Nephron (organoid): Measurements from ENCODE around the gene CCSER1.
A peak's percentile ranks its signal among the peaks of the same experiment; 100 is the strongest.

Experiments
- H3K27ac Mint-ChIP-seq, 3 experiments: 2 replicates each; pipeline ENCODE4 v1.8.0; 2020; ENCODE audit warnings: mixed read lengths in 3 of 3, mild to moderate bottlenecking in 2 of 3, moderate library complexity in 1 of 3
- H3K27me3 Mint-ChIP-seq: 2 replicates; pipeline ENCODE4 v1.8.0; 2021; ENCODE audit warnings: low read depth, mild to moderate bottlenecking, moderate library complexity, mixed read lengths
- H3K36me3 Mint-ChIP-seq: 2 replicates; pipeline ENCODE4 v1.8.0; 2020; ENCODE audit warnings: low read depth, mixed read lengths
- H3K4me1 Mint-ChIP-seq: 2 replicates; pipeline ENCODE4 v1.8.0; 2020; ENCODE audit warnings: mixed read lengths
- H3K4me3 Mint-ChIP-seq, 3 experiments: 2 replicates each; pipeline ENCODE4 v1.8.0; 2020; ENCODE audit warnings: mild to moderate bottlenecking in 3 of 3, mixed read lengths in 3 of 3, moderate library complexity in 2 of 3
- H3K9me3 Mint-ChIP-seq: 2 replicates; pipeline ENCODE4 v1.8.0; 2020; ENCODE audit warnings: mixed read lengths
- CTCF ChIP-seq, 3 experiments: fragments of 200-600 bp; sonication (generic); IDR thresholded peaks; one replicate each; pipeline ENCODE4 v1.5.0; 2021; ENCODE audit warnings: antibody characterized with exemption in 3 of 3; ENCODE audit not compliant: unreplicated experiment in 3 of 3

The CCSER1 gene

GRCh38 chr4:90280954-90281353 is 153.8 kb downstream of the CCSER1 start:
- Mint-ChIP-seq H3K4me1 (no peaks in the 10 kb centered on the region), H3K9me3 (no peaks in the 10 kb centered on the region), H3K4me3 (no peak overlapping the region), H3K27ac (peak overlapping the region in 1 of 3 experiments; percentile 21), H3K36me3 (no peaks in the 10 kb centered on the region), H3K27me3 (peaks cover 5% of the 10 kb centered on the region)
- TF ChIP-seq CTCF (IDR thresholded peaks at IDR 0.05; ENCODE audit: unreplicated experiment in 3 of 3): no peak

- no peak overlapping the region for H3K4me3 Mint-ChIP-seq
- no peaks in the 10 kb centered on the region for H3K36me3 Mint-ChIP-seq
- H3K27me3 Mint-ChIP-seq: peaks cover 5% of the 10 kb centered on the region
- no peak for TF ChIP-seq CTCF (IDR thresholded peaks at IDR 0.05; ENCODE audit: unreplicated experiment in 3 of 3)
- H3K4me1 Mint-ChIP-seq: no peaks in the 10 kb centered on the region
- H3K27ac Mint-ChIP-seq: no peak overlapping the region
- H3K9me3 Mint-ChIP-seq: no peaks in the 10 kb centered on the region
Measured at GRCh38 chr4:90281541-90282355, 154.6 kb downstream of the CCSER1 start.

- Mint-ChIP-seq H3K27me3 (no peaks in the 10 kb centered on the region), H3K9me3 (no peaks in the 10 kb centered on the region), H3K27ac (no peak overlapping the region), H3K4me1 (no peaks in the 10 kb centered on the region), H3K36me3 (no peaks in the 10 kb centered on the region), H3K4me3 (no peak overlapping the region)
- TF ChIP-seq CTCF (IDR thresholded peaks at IDR 0.05; ENCODE audit: unreplicated experiment in 3 of 3): no peak
Measured at GRCh38 chr4:90290345-90290744, 163.2 kb downstream of the CCSER1 start.

- no peak for TF ChIP-seq CTCF (IDR thresholded peaks at IDR 0.05; ENCODE audit: unreplicated experiment in 3 of 3)
- Mint-ChIP-seq H3K4me1 (no peaks in the 10 kb centered on the region), H3K27me3 (no peaks in the 10 kb centered on the region), H3K4me3 (no peak overlapping the region), H3K36me3 (no peaks in the 10 kb centered on the region), H3K9me3 (no peaks in the 10 kb centered on the region), H3K27ac (no peak overlapping the region)
Measured at GRCh38 chr4:90292438-90292837, 165.2 kb downstream of the CCSER1 start.

GRCh38 chr4:90293320-90293719 is 166.1 kb downstream of the CCSER1 start:
- Mint-ChIP-seq H3K4me3 (no peak overlapping the region), H3K36me3 (no peaks in the 10 kb centered on the region), H3K4me1 (no peaks in the 10 kb centered on the region), H3K27ac (no peak overlapping the region), H3K9me3 (no peaks in the 10 kb centered on the region), H3K27me3 (no peaks in the 10 kb centered on the region)
- TF ChIP-seq CTCF (IDR thresholded peaks at IDR 0.05; ENCODE audit: unreplicated experiment in 3 of 3): peak; percentile 57 to 89 (median 65)

- no peak for TF ChIP-seq CTCF (IDR thresholded peaks at IDR 0.05; ENCODE audit: unreplicated experiment in 3 of 3)
- Mint-ChIP-seq H3K27me3 (no peaks in the 10 kb centered on the region), H3K27ac (no peak overlapping the region), H3K4me3 (no peak overlapping the region), H3K4me1 (no peaks in the 10 kb centered on the region), H3K36me3 (peaks cover 8% of the 10 kb centered on the region), H3K9me3 (peaks cover 7% of the 10 kb centered on the region)
Measured at GRCh38 chr4:90299373-90299772, 172.2 kb downstream of the CCSER1 start.
